HEK293 (cell line): ENCODE data around the gene ERBB4.

Experiments
- CTCF ChIA-PET: fragments of 350-600 bp; formaldehyde crosslinking; extraction: SDS; loops from one replicate; lab custom pipeline; 2021; ENCODE audit warnings: antibody characterized with exemption; lab: Yijun Ruan, JAX
- POLR2A ChIA-PET: fragments of 300-600 bp; formaldehyde crosslinking; extraction: SDS; loops from one replicate; lab custom pipeline; 2020; ENCODE audit warnings: antibody characterized with exemption, inconsistent platforms; lab: Yijun Ruan, JAX
- H3K27ac ChIP-seq: fragments of 200-500 bp; sonication (Bioruptor generic); 2 replicates; pipeline ENCODE4 v1.5.1; 2014; ENCODE audit warnings: low read depth, low read length, control low read depth, inconsistent platforms; ENCODE audit errors: extremely low read depth
- H3K36me3 ChIP-seq, 2 experiments: fragments of 200-500 bp in 1 of 2; sonication (Bioruptor generic) in 1 of 2; 1 replicate in 1 of 2; 2 replicates in 1 of 2; pipeline ENCODE4 v1.5.1; 2014 to 2017; ENCODE audit warnings: inconsistent platforms in 2 of 2, low read length in 2 of 2; ENCODE audit not compliant: control insufficient read depth in 2 of 2, insufficient read depth in 1 of 2
- H3K4me1 ChIP-seq: fragments of 200-500 bp; sonication (Bioruptor generic); 2 replicates; pipeline ENCODE4 v1.5.1; 2014; ENCODE audit warnings: mild to moderate bottlenecking, low read length, inconsistent platforms; ENCODE audit not compliant: control insufficient read depth, insufficient read depth
- H3K4me3 ChIP-seq: 2 replicates; pipeline ENCODE4 v1.5.1; 2011; ENCODE audit warnings: low read depth, mild to moderate bottlenecking, control low read depth, low read length, moderate library complexity
- H3K9me3 ChIP-seq: fragments of 200-500 bp; sonication (Bioruptor generic); 2 replicates; pipeline ENCODE4 v1.5.1; 2014; ENCODE audit warnings: low read depth, low read length, inconsistent platforms; ENCODE audit not compliant: control insufficient read depth, insufficient read depth
- KLF1 ChIP-seq: fragments of 450-650 bp; formaldehyde crosslinking; IDR thresholded peaks from 2 replicates; pipeline ENCODE4 v1.5.1; 2016; ENCODE audit warnings: missing biosample characterization, missing genetic modification characterization
- TCF7L2 ChIP-seq: IDR thresholded peaks from 2 replicates; pipeline ENCODE4 v1.6.1; 2011; ENCODE audit warnings: low read depth, mild to moderate bottlenecking, inconsistent platforms, low read length, moderate library complexity, borderline replicate concordance
- ZFP41 ChIP-seq: fragments of 450-650 bp; formaldehyde crosslinking; IDR thresholded peaks from 2 replicates; pipeline ENCODE4 v1.5.1; 2016; ENCODE audit warnings: missing biosample characterization, missing genetic modification characterization, borderline replicate concordance
- ZNF146 ChIP-seq: fragments of 450-650 bp; formaldehyde crosslinking; IDR thresholded peaks from 2 replicates; pipeline ENCODE4 v1.5.1; 2016; ENCODE audit warnings: missing biosample characterization, missing genetic modification characterization
- ZNF169 ChIP-seq: fragments of 450-650 bp; formaldehyde crosslinking; IDR thresholded peaks from 2 replicates; pipeline ENCODE4 v1.5.1; 2016; ENCODE audit warnings: missing biosample characterization, missing genetic modification characterization
- ZNF174 ChIP-seq: fragments of 450-650 bp; formaldehyde crosslinking; IDR thresholded peaks from 2 replicates; pipeline ENCODE4 v1.5.0; 2017; ENCODE audit warnings: missing biosample characterization, mild to moderate bottlenecking, missing genetic modification characterization
- ZNF37A ChIP-seq: fragments of 450-650 bp; IDR thresholded peaks from 2 replicates; pipeline ENCODE4 v1.5.1; 2018; ENCODE audit warnings: missing biosample characterization, missing genetic modification characterization
- ZNF394 ChIP-seq: fragments of 450-650 bp; formaldehyde crosslinking; IDR thresholded peaks from 2 replicates; pipeline ENCODE4 v1.5.1; 2016; ENCODE audit warnings: missing biosample characterization, missing genetic modification characterization, mild to moderate bottlenecking, moderate library complexity, borderline replicate concordance
- ZNF423 ChIP-seq: fragments of 450-650 bp; formaldehyde crosslinking; IDR thresholded peaks from 2 replicates; pipeline ENCODE4 v1.5.1; 2016; ENCODE audit warnings: missing biosample characterization, missing genetic modification characterization
- ZNF433 ChIP-seq: fragments of 450-650 bp; formaldehyde crosslinking; IDR thresholded peaks from 2 replicates; pipeline ENCODE4 v1.5.1; 2016; ENCODE audit warnings: missing biosample characterization, missing genetic modification characterization, low read depth
- ZNF48 ChIP-seq: fragments of 450-650 bp; formaldehyde crosslinking; IDR thresholded peaks from 2 replicates; pipeline ENCODE4 v1.5.1; 2016; ENCODE audit warnings: missing biosample characterization, missing genetic modification characterization
- ZNF510 ChIP-seq: fragments of 450-650 bp; formaldehyde crosslinking; IDR thresholded peaks from 2 replicates; pipeline ENCODE4 v1.5.1; 2018; ENCODE audit warnings: mild to moderate bottlenecking, missing genetic modification characterization, missing biosample characterization; ENCODE audit not compliant: insufficient replicate concordance
- ZNF624 ChIP-seq: fragments of 450-650 bp; formaldehyde crosslinking; IDR thresholded peaks from 2 replicates; pipeline ENCODE4 v1.5.1; 2017; ENCODE audit warnings: missing biosample characterization, missing genetic modification characterization
- ZNF777 ChIP-seq: fragments of 450-650 bp; formaldehyde crosslinking; IDR thresholded peaks from 2 replicates; pipeline ENCODE4 v1.5.1; 2017; ENCODE audit warnings: missing biosample characterization, missing genetic modification characterization, borderline replicate concordance
- ZSCAN16 ChIP-seq: fragments of 450-650 bp; formaldehyde crosslinking; IDR thresholded peaks from 2 replicates; pipeline ENCODE4 v1.5.1; 2016; ENCODE audit warnings: missing biosample characterization, missing genetic modification characterization
- TF ChIP-seq, protein P1 (sequence below): fragments of 450-650 bp; formaldehyde crosslinking; IDR thresholded peaks from 2 replicates; pipeline ENCODE4 v1.5.1; 2016; ENCODE audit warnings: missing biosample characterization, missing genetic modification characterization
- TF ChIP-seq, protein P2 (sequence below): fragments of 450-650 bp; formaldehyde crosslinking; IDR thresholded peaks from 2 replicates; pipeline ENCODE4 v1.5.1; 2016; ENCODE audit warnings: missing biosample characterization, missing genetic modification characterization
- TF ChIP-seq, protein P3 (sequence below): fragments of 450-650 bp; formaldehyde crosslinking; IDR thresholded peaks from 2 replicates; pipeline ENCODE4 v1.5.1; 2016; ENCODE audit warnings: missing biosample characterization, missing genetic modification characterization, low read depth
- TF ChIP-seq, protein P4 (sequence below): fragments of 450-650 bp; formaldehyde crosslinking; IDR thresholded peaks from 2 replicates; pipeline ENCODE4 v1.5.1; 2017; ENCODE audit warnings: missing biosample characterization, missing genetic modification characterization

ERBB4 gene

DNA sequence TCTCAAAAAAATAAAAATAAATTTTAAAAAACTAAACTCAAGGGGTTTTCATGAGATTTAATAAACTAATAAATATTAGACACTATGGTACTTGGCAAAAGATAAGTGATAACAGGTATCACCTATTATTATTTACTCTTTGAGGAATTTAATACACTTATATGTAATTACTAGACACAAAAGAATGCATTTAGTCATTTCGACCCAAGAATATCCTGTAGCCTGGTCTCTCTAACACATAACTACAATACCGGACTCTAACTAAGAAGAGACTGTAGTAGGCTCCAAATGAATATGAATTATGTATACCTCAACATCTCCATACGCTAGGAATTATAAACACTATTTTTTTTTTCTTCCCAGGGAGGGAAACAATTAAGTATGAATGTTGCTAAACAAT is 1131.5 kb downstream of the ERBB4 start:
- Histone ChIP-seq H3K27ac (no peak overlapping the region), H3K9me3 (no peaks in the 10 kb centered on the region), H3K4me1 (no peaks in the 10 kb centered on the region; the same call in 1 of the 2 replicates), H3K4me3 (no peak overlapping the region), H3K36me3 (no peaks in the 10 kb centered on the region)
- TF ChIP-seq ZNF510 (tag by site-specific recombination) (no peak), ZNF169 (tag by site-specific recombination) (no peak), ZNF433 (tag by site-specific recombination) (no peak), TCF7L2 (no peak), ZNF37A (no peak), ZNF423 (no peak), ZFP41 (tag by site-specific recombination) (no peak), ZSCAN16 (no peak)
- TF ChIP-seq, protein P1, sequence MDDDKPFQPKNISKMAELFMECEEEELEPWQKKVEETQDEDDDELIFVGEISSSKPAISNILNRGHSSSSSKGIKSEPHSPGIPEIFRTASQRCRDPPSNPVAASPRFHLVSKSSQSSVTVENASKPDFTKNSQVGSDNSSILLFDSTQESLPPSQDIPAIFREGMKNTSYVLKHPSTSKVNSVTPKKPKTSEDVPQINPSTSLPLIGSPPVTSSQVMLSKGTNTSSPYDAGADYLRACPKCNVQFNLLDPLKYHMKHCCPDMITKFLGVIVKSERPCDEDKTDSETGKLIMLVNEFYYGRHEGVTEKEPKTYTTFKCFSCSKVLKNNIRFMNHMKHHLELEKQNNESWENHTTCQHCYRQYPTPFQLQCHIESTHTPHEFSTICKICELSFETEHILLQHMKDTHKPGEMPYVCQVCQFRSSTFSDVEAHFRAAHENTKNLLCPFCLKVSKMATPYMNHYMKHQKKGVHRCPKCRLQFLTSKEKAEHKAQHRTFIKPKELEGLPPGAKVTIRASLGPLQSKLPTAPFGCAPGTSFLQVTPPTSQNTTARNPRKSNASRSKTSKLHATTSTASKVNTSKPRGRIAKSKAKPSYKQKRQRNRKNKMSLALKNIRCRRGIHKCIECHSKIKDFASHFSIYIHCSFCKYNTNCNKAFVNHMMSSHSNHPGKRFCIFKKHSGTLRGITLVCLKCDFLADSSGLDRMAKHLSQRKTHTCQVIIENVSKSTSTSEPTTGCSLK, result no peak
- POLR2A ChIA-PET, result no interaction called here
- CTCF ChIA-PET, result interaction anchor here (0.7 kb wide), 1 partner anchor 260 kb away, joined by 3 read pairs; no protein-coding TSS in a partner anchor

DNA sequence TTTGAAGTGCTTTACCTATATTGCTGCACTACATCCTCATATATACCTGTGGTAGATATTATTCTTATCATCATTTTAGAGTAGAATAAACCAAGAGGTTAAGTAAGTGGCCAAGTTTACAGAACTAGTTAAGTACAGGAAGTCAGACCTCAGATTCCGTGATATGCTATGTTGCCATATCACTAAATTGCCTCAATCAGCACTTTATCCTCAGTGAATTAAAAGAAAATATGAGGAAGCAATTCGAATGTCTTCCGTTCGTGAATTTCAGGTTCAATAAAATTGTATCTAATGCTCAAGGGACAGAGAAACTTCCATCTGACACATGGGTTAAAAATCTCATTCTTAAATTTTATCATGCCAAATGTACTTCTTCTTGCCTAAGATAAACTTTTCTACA is 1133.6 kb downstream of the ERBB4 start:
- Histone ChIP-seq H3K27ac (no peak overlapping the region), H3K4me3 (no peak overlapping the region), H3K4me1 (no peaks in the 10 kb centered on the region; the same call in 1 of the 2 replicates), H3K36me3 (no peaks in the 10 kb centered on the region), H3K9me3 (no peaks in the 10 kb centered on the region)
- TF ChIP-seq ZNF146 (tag by site-specific recombination) (no peak), ZNF48 (tag by site-specific recombination) (no peak), KLF1 (no peak), ZNF777 (tag by site-specific recombination) (no peak), ZNF174 (tag by site-specific recombination) (no peak), ZNF394 (tag by site-specific recombination) (no peak), ZNF624 (no peak)
- TF ChIP-seq, protein P2, sequence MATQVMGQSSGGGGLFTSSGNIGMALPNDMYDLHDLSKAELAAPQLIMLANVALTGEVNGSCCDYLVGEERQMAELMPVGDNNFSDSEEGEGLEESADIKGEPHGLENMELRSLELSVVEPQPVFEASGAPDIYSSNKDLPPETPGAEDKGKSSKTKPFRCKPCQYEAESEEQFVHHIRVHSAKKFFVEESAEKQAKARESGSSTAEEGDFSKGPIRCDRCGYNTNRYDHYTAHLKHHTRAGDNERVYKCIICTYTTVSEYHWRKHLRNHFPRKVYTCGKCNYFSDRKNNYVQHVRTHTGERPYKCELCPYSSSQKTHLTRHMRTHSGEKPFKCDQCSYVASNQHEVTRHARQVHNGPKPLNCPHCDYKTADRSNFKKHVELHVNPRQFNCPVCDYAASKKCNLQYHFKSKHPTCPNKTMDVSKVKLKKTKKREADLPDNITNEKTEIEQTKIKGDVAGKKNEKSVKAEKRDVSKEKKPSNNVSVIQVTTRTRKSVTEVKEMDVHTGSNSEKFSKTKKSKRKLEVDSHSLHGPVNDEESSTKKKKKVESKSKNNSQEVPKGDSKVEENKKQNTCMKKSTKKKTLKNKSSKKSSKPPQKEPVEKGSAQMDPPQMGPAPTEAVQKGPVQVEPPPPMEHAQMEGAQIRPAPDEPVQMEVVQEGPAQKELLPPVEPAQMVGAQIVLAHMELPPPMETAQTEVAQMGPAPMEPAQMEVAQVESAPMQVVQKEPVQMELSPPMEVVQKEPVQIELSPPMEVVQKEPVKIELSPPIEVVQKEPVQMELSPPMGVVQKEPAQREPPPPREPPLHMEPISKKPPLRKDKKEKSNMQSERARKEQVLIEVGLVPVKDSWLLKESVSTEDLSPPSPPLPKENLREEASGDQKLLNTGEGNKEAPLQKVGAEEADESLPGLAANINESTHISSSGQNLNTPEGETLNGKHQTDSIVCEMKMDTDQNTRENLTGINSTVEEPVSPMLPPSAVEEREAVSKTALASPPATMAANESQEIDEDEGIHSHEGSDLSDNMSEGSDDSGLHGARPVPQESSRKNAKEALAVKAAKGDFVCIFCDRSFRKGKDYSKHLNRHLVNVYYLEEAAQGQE (tag by site-specific recombination), result no peak
- TF ChIP-seq, protein P3, sequence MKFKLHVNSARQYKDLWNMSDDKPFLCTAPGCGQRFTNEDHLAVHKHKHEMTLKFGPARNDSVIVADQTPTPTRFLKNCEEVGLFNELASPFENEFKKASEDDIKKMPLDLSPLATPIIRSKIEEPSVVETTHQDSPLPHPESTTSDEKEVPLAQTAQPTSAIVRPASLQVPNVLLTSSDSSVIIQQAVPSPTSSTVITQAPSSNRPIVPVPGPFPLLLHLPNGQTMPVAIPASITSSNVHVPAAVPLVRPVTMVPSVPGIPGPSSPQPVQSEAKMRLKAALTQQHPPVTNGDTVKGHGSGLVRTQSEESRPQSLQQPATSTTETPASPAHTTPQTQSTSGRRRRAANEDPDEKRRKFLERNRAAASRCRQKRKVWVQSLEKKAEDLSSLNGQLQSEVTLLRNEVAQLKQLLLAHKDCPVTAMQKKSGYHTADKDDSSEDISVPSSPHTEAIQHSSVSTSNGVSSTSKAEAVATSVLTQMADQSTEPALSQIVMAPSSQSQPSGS (tag by site-specific recombination), result no peak
- TF ChIP-seq, protein P4, sequence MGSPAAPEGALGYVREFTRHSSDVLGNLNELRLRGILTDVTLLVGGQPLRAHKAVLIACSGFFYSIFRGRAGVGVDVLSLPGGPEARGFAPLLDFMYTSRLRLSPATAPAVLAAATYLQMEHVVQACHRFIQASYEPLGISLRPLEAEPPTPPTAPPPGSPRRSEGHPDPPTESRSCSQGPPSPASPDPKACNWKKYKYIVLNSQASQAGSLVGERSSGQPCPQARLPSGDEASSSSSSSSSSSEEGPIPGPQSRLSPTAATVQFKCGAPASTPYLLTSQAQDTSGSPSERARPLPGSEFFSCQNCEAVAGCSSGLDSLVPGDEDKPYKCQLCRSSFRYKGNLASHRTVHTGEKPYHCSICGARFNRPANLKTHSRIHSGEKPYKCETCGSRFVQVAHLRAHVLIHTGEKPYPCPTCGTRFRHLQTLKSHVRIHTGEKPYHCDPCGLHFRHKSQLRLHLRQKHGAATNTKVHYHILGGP (tag by site-specific recombination), result no peak
- CTCF ChIA-PET, result no interaction called here
- POLR2A ChIA-PET, result no interaction called here
